SU-DHL-6 (cell line): ENCODE results near the gene CANT1.
"Not testable (repeated sequence)": the region's sequence is repeated elsewhere in the genome, so short reads cannot be mapped to it uniquely, and the experiment has no call there.

ENCODE experiments used
- H2AFZ ChIP-seq: fragments of 200-600 bp; sonication (generic); 2 replicates; pipeline ENCODE4 v1.6.1; 2014; ENCODE audit warnings: low read depth, mild to moderate bottlenecking, moderate library complexity, mixed read lengths, antibody characterized with exemption, low read length; ENCODE audit not compliant: severe bottlenecking
- H3F3A ChIP-seq: fragments of 200-600 bp; shearing (Covaris generic); 2 replicates; pipeline ENCODE4 v1.6.0; 2016; ENCODE audit warnings: antibody characterized with exemption, mild to moderate bottlenecking; ENCODE audit not compliant: insufficient read depth
- H3K27ac ChIP-seq: fragments of 200-600 bp; sonication (generic); 2 replicates; pipeline ENCODE4 v1.5.1; 2016; ENCODE audit warnings: low read depth, mild to moderate bottlenecking, low read length, moderate library complexity, mixed read lengths
- H3K27me3 ChIP-seq: fragments of 200-600 bp; sonication (generic), shearing (Covaris generic); 2 replicates; pipeline ENCODE4 v1.6.0; 2014; ENCODE audit warnings: mild to moderate bottlenecking, low read length
- H3K36me3 ChIP-seq: fragments of 200-600 bp; sonication (generic); 2 replicates; pipeline ENCODE4 v1.6.1; 2014; ENCODE audit warnings: mild to moderate bottlenecking, low read length, mixed read lengths
- H3K4me2 ChIP-seq: fragments of 300-600, 200-600 bp; shearing (Covaris generic), sonication (generic); 2 replicates; pipeline ENCODE4 v1.6.0; 2014; ENCODE audit warnings: low read length, low read depth, mild to moderate bottlenecking; ENCODE audit not compliant: poor library complexity, severe bottlenecking
- H3K4me3 ChIP-seq: fragments of 200-600 bp; sonication (generic); 2 replicates; pipeline ENCODE4 v1.5.1; 2014; ENCODE audit warnings: antibody characterized with exemption, low read length, mild to moderate bottlenecking, mixed read lengths; ENCODE audit not compliant: insufficient read depth, poor library complexity, severe bottlenecking
- H3K79me2 ChIP-seq: fragments of 200-600 bp; sonication (generic); 2 replicates; pipeline ENCODE4 v1.6.1; 2014; ENCODE audit warnings: mild to moderate bottlenecking, low read length, moderate library complexity; ENCODE audit not compliant: insufficient read depth
- H3K9ac ChIP-seq: fragments of 200-600 bp; sonication (generic); 2 replicates; pipeline ENCODE4 v1.7.0; 2014; ENCODE audit warnings: mild to moderate bottlenecking, low read length
- H3K9me2 ChIP-seq: fragments of 200-600 bp; sonication (generic); replicated peaks from 2 replicates; pipeline ENCODE4 v1.6.1; 2014; ENCODE audit warnings: low read length; ENCODE audit not compliant: insufficient read depth
- H3K9me3 ChIP-seq: fragments of 200-600 bp; sonication (generic); 2 replicates; pipeline ENCODE4 v1.6.1; 2014; ENCODE audit warnings: low read length, mixed read lengths; ENCODE audit not compliant: insufficient read depth
- H4K20me1 ChIP-seq: fragments of 200-600 bp; sonication (generic); 2 replicates; pipeline ENCODE4 v1.6.1; 2014; ENCODE audit warnings: low read depth, mild to moderate bottlenecking, antibody characterized with exemption, low read length, moderate library complexity, mixed read lengths
- EZH2phosphoT487 ChIP-seq: fragments of 200-600 bp; sonication (generic), shearing (Covaris generic); conservative IDR thresholded peaks from 2 replicates; pipeline ENCODE4 v1.6.1; 2018; ENCODE audit warnings: mild to moderate bottlenecking, antibody characterized with exemption, low read length, moderate library complexity, mixed read lengths
- TF ChIP-seq, protein P1 (sequence below): fragments of 200-600 bp; sonication (generic); IDR thresholded peaks from one replicate; pipeline ENCODE4 v1.5.1; 2017; ENCODE audit warnings: antibody characterized with exemption, mild to moderate bottlenecking, low read length, moderate library complexity; ENCODE audit not compliant: insufficient read depth, poor library complexity, severe bottlenecking

CANT1 gene

GRCh38 chr17:79023886-79024771, 14.6 kb upstream of the CANT1 start, which contains the start of gene C1QTNF1:
C1QTNF1 (plus strand) TSS chr17:79024169; CDS start chr17:79043969, 19,800 bp downstream.
- no peak within 1 kb of the TSS for H3K4me3 ChIP-seq
- no peaks in the 10 kb centered on the region for H4K20me1 ChIP-seq
- no peak within 1 kb of the TSS for H3K9ac ChIP-seq
- no peaks in the 10 kb centered on the region for H3K9me3 ChIP-seq
- no peaks in the 10 kb centered on the region for H3K36me3 ChIP-seq
- H3F3A ChIP-seq = no peaks in the 10 kb centered on the region
- no peaks in the 10 kb centered on the region for H3K9me2 ChIP-seq
- no peak within 1 kb of the TSS for H2AFZ ChIP-seq
- H3K4me2 ChIP-seq = no peak within 1 kb of the TSS
- TF ChIP-seq, protein P1, sequence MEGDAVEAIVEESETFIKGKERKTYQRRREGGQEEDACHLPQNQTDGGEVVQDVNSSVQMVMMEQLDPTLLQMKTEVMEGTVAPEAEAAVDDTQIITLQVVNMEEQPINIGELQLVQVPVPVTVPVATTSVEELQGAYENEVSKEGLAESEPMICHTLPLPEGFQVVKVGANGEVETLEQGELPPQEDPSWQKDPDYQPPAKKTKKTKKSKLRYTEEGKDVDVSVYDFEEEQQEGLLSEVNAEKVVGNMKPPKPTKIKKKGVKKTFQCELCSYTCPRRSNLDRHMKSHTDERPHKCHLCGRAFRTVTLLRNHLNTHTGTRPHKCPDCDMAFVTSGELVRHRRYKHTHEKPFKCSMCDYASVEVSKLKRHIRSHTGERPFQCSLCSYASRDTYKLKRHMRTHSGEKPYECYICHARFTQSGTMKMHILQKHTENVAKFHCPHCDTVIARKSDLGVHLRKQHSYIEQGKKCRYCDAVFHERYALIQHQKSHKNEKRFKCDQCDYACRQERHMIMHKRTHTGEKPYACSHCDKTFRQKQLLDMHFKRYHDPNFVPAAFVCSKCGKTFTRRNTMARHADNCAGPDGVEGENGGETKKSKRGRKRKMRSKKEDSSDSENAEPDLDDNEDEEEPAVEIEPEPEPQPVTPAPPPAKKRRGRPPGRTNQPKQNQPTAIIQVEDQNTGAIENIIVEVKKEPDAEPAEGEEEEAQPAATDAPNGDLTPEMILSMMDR = no peak
- TF ChIP-seq EZH2phosphoT487 = no peak
- H3K27ac ChIP-seq = no peak within 1 kb of the TSS
- H3K27me3 ChIP-seq = no peaks in the 10 kb centered on the region
- H3K79me2 ChIP-seq = no peaks in the 10 kb centered on the region

GRCh38 chr17:79023180-79023705, 13.7 kb upstream of the CANT1 start:
- Histone ChIP-seq H4K20me1 (no peaks in the 10 kb centered on the region), H3K27me3 (no peaks in the 10 kb centered on the region), H2AFZ (no peak overlapping the region), H3K4me3 (no peak overlapping the region), H3K36me3 (no peaks in the 10 kb centered on the region), H3K27ac (no peak overlapping the region), H3K9me3 (no peaks in the 10 kb centered on the region), H3F3A (no peaks in the 10 kb centered on the region), H3K79me2 (no peaks in the 10 kb centered on the region), H3K9me2 (no peaks in the 10 kb centered on the region), H3K9ac (no peak overlapping the region), H3K4me2 (no peak overlapping the region)
- TF ChIP-seq, protein P1 = no peak
- TF ChIP-seq EZH2phosphoT487 = no peak

- no peaks in the 10 kb centered on the region for H3F3A ChIP-seq
- H3K79me2 ChIP-seq = no peaks in the 10 kb centered on the region
- H3K9me3 ChIP-seq = no peaks in the 10 kb centered on the region
- no peak overlapping the region for H3K4me3 ChIP-seq
- no peak overlapping the region for H2AFZ ChIP-seq
- H3K27me3 ChIP-seq = no peaks in the 10 kb centered on the region
- no peak overlapping the region for H3K9ac ChIP-seq
- no peaks in the 10 kb centered on the region for H3K9me2 ChIP-seq
- H3K4me2 ChIP-seq = no peak overlapping the region
- H3K36me3 ChIP-seq = no peaks in the 10 kb centered on the region
- no peaks in the 10 kb centered on the region for H4K20me1 ChIP-seq
- no peak for TF ChIP-seq EZH2phosphoT487
- TF ChIP-seq, protein P1 = no peak
- H3K27ac ChIP-seq = no peak overlapping the region
Observed at GRCh38 chr17:79022507-79022991, 13.0 kb upstream of the CANT1 start.

GRCh38 chr17:79021929-79022328, 12.4 kb upstream of the CANT1 start:
- H4K20me1 ChIP-seq, H3F3A ChIP-seq, H3K27me3 ChIP-seq, H3K9me3 ChIP-seq, H3K4me2 ChIP-seq, H3K36me3 ChIP-seq, H2AFZ ChIP-seq, H3K9me2 ChIP-seq, H3K27ac ChIP-seq, H3K4me3 ChIP-seq, H3K9ac ChIP-seq, H3K79me2 ChIP-seq: not testable (repeated sequence)
